ENCODE data around the gene FGF19. TPM values are rescaled to one million over a fixed set of nuclear protein-coding genes. Genes with fewer than 3 reads are reported as not detected.
A peak's percentile ranks its signal among the peaks of the same experiment; 100 is the strongest.

The FGF19 gene
- total RNA-seq, 2 experiments from 2014 or later = not detected

- POLR2A ChIA-PET = no interaction called here
- ATAC-seq (no peak), DNase-seq (no peak)
- Mint-ChIP-seq H3K9me3 (ENCODE audit: insufficient read depth) (no peaks in the 10 kb centered on the region), H3K4me1 (ENCODE audit: low read depth) (peaks cover 13% of the 10 kb centered on the region), H3K27ac (no peak overlapping the region), H3K27me3 (ENCODE audit: low read depth) (peaks cover 24% of the 10 kb centered on the region), H3K4me3 (no peak overlapping the region), H3K36me3 (ENCODE audit: low read depth) (no peaks in the 10 kb centered on the region)
- CTCF ChIA-PET = interaction anchor here (0.9 kb wide), 1 partner anchor 48 kb away, joined by 3 read pairs; no protein-coding TSS in a partner anchor
Observed at GRCh38 chr11:69715446-69715845, 11.6 kb upstream of the FGF19 start.

- CTCF ChIA-PET = interaction anchor here (0.6 to 0.7 kb wide), 2 partner anchors 21 to 620 kb away, joined by 3 read pairs; no protein-coding TSS in a partner anchor
Observed at GRCh38 chr11:69711822-69712801, 8.3 kb upstream of the FGF19 start.

GRCh38 chr11:69708736-69709401 lies 5.0 kb upstream of the FGF19 start:
- Mint-ChIP-seq H3K36me3 (ENCODE audit: low read depth) (no peaks in the 10 kb centered on the region), H3K9me3 (ENCODE audit: insufficient read depth) (no peaks in the 10 kb centered on the region), H3K4me3 (no peak overlapping the region), H3K4me1 (ENCODE audit: low read depth) (peaks cover 13% of the 10 kb centered on the region), H3K27ac (no peak overlapping the region), H3K27me3 (ENCODE audit: low read depth) (peaks cover 32% of the 10 kb centered on the region)
- no peak for ATAC-seq
- DNase-seq = no peak
- ChIA-PET CTCF (interaction anchor here (1.1 kb wide), 1 partner anchor 9 kb away, joined by 3 read pairs; no protein-coding TSS in a partner anchor), POLR2A (no interaction called here)

More at GRCh38 chr11:69711822-69712801, 8.3 kb upstream of the FGF19 start:
- H3K36me3 Mint-ChIP-seq (ENCODE audit: low read depth) = no peaks in the 10 kb centered on the region
- POLR2A ChIA-PET = no interaction called here
- H3K9me3 Mint-ChIP-seq (ENCODE audit: insufficient read depth) = no peaks in the 10 kb centered on the region
- ATAC-seq (peak; percentile 23), DNase-seq (peak; percentile 60)
- peak overlapping the region; percentile 43 for H3K27ac Mint-ChIP-seq
- peaks cover 12% of the 10 kb centered on the region for H3K27me3 Mint-ChIP-seq (ENCODE audit: low read depth)
- H3K4me1 Mint-ChIP-seq (ENCODE audit: low read depth) = peaks cover 13% of the 10 kb centered on the region
- H3K4me3 Mint-ChIP-seq = no peak overlapping the region

- Mint-ChIP-seq H3K4me3 (no peak overlapping the region), H3K36me3 (ENCODE audit: low read depth) (no peaks in the 10 kb centered on the region), H3K27me3 (ENCODE audit: low read depth) (peaks cover 41% of the 10 kb centered on the region), H3K27ac (no peak overlapping the region), H3K9me3 (ENCODE audit: insufficient read depth) (no peaks in the 10 kb centered on the region), H3K4me1 (ENCODE audit: low read depth) (peaks cover 9% of the 10 kb centered on the region)
- DNase-seq (no peak), ATAC-seq (no peak)
- ChIA-PET POLR2A (no interaction called here), CTCF (interaction anchor here (0.9 kb wide), 1 partner anchor 14 kb away, joined by 3 read pairs; no protein-coding TSS in a partner anchor)
Observed at GRCh38 chr11:69707176-69707575, 3.4 kb upstream of the FGF19 start.

- no peaks in the 10 kb centered on the region for H3K36me3 Mint-ChIP-seq (ENCODE audit: low read depth)
- ChIA-PET CTCF (interaction anchor here (0.9 kb wide), 1 partner anchor 15 kb away, joined by 3 read pairs; no protein-coding TSS in a partner anchor), POLR2A (no interaction called here)
- ATAC-seq (no peak), DNase-seq (no peak)
- no peak overlapping the region for H3K4me3 Mint-ChIP-seq
- no peaks in the 10 kb centered on the region for H3K9me3 Mint-ChIP-seq (ENCODE audit: insufficient read depth)
- peaks cover 44% of the 10 kb centered on the region for H3K27me3 Mint-ChIP-seq (ENCODE audit: low read depth)
- no peak overlapping the region for H3K27ac Mint-ChIP-seq
- peaks cover 1% of the 10 kb centered on the region for H3K4me1 Mint-ChIP-seq (ENCODE audit: low read depth)
Observed at GRCh38 chr11:69705901-69706787, 2.3 kb upstream of the FGF19 start.

GRCh38 chr11:69705351-69705811 lies 1.6 kb upstream of the FGF19 start:
- Mint-ChIP-seq H3K36me3 (ENCODE audit: low read depth) (no peaks in the 10 kb centered on the region), H3K4me1 (ENCODE audit: low read depth) (peaks cover 1% of the 10 kb centered on the region), H3K4me3 (no peak overlapping the region), H3K27me3 (ENCODE audit: low read depth) (peaks cover 51% of the 10 kb centered on the region), H3K9me3 (ENCODE audit: insufficient read depth) (no peaks in the 10 kb centered on the region), H3K27ac (no peak overlapping the region)
- ChIA-PET POLR2A (no interaction called here), CTCF (no interaction called here)
- ATAC-seq (no peak), DNase-seq (no peak)

GRCh38 chr11:69704508-69705253 lies 859 bp upstream of the FGF19 start:
- Mint-ChIP-seq H3K9me3 (ENCODE audit: insufficient read depth) (no peaks in the 10 kb centered on the region), H3K27ac (no peak overlapping the region), H3K4me3 (no peak overlapping the region), H3K27me3 (ENCODE audit: low read depth) (peaks cover 56% of the 10 kb centered on the region), H3K36me3 (ENCODE audit: low read depth) (no peaks in the 10 kb centered on the region), H3K4me1 (ENCODE audit: low read depth) (peaks cover 1% of the 10 kb centered on the region)
- CTCF ChIA-PET = no interaction called here
- DNase-seq (no peak), ATAC-seq (no peak)
- POLR2A ChIA-PET = no interaction called here

- POLR2A ChIA-PET = no interaction called here
- Mint-ChIP-seq H3K4me3 (no peak overlapping the region), H3K27ac (no peak overlapping the region), H3K9me3 (ENCODE audit: insufficient read depth) (no peaks in the 10 kb centered on the region), H3K4me1 (ENCODE audit: low read depth) (peaks cover 1% of the 10 kb centered on the region), H3K36me3 (ENCODE audit: low read depth) (no peaks in the 10 kb centered on the region), H3K27me3 (ENCODE audit: low read depth) (peaks cover 54% of the 10 kb centered on the region)
- CTCF ChIA-PET = no interaction called here
- ATAC-seq (no peak), DNase-seq (no peak)
Observed at GRCh38 chr11:69703453-69703767, 412 bp downstream of the FGF19 start.

GRCh38 chr11:69702769-69703452 lies 911 bp downstream of the FGF19 start:
- Mint-ChIP-seq H3K4me1 (ENCODE audit: low read depth) (peaks cover 1% of the 10 kb centered on the region), H3K27me3 (ENCODE audit: low read depth) (peaks cover 54% of the 10 kb centered on the region)

GRCh38 chr11:69702239-69702691 lies 1.6 kb downstream of the FGF19 start:
- H3K9me3 Mint-ChIP-seq (ENCODE audit: insufficient read depth) = no peaks in the 10 kb centered on the region
- no peak for DNase-seq
- no peak for ATAC-seq
- no peak overlapping the region for H3K4me3 Mint-ChIP-seq
- ChIA-PET CTCF (no interaction called here), POLR2A (no interaction called here)
- peaks cover 1% of the 10 kb centered on the region for H3K4me1 Mint-ChIP-seq (ENCODE audit: low read depth)
- H3K27ac Mint-ChIP-seq = no peak overlapping the region
- H3K36me3 Mint-ChIP-seq (ENCODE audit: low read depth) = no peaks in the 10 kb centered on the region
- peaks cover 52% of the 10 kb centered on the region for H3K27me3 Mint-ChIP-seq (ENCODE audit: low read depth)

More at GRCh38 chr11:69702769-69703452, 911 bp downstream of the FGF19 start:
- Mint-ChIP-seq H3K9me3 (ENCODE audit: insufficient read depth) (no peaks in the 10 kb centered on the region), H3K36me3 (ENCODE audit: low read depth) (no peaks in the 10 kb centered on the region), H3K27ac (no peak overlapping the region), H3K4me3 (no peak overlapping the region)
- CTCF ChIA-PET = no interaction called here
- POLR2A ChIA-PET = no interaction called here
- ATAC-seq (no peak), DNase-seq (no peak)
